B cell (primary cell): ENCODE data around the gene HYDIN. TPM values are rescaled to one million over a fixed set of nuclear protein-coding genes. Genes with fewer than 3 reads are reported as not detected.
"Not testable (repeated sequence)": the region's sequence is repeated elsewhere in the genome, so short reads cannot be mapped to it uniquely, and the experiment has no call there.

ENCODE experiments used
- ATAC-seq: fragments of 200-7000 bp; cut with Tn5 transposase; one replicate; pipeline ENCODE4 v1.10.0; 2021; ENCODE audit warnings: low read depth, mild to moderate bottlenecking, moderate number of reproducible peaks, moderate library complexity
- CTCF ChIA-PET: fragments of 350-600 bp; sonication (Branson Sonifier 250); formaldehyde crosslinking; loops from one replicate; lab custom pipeline; 2021; ENCODE audit warnings: antibody characterized with exemption, inconsistent platforms; lab: Charles Lee
- POLR2A ChIA-PET: fragments of 350-600 bp; sonication (Branson Sonifier 250); formaldehyde crosslinking; loops from one replicate; lab custom pipeline; 2021; ENCODE audit warnings: antibody characterized with exemption; lab: Charles Lee
- DNase-seq: peaks from one replicate; pipeline ENCODE4 v3.0.0; 2013
- H2AFZ ChIP-seq: 2 replicates; pipeline ENCODE4 v1.6.1; 2012; ENCODE audit warnings: mild to moderate bottlenecking, low read depth, low read length; ENCODE audit not compliant: insufficient read depth, poor library complexity, severe bottlenecking
- H3K27ac ChIP-seq, 2 donors: 1 replicate in 1 of 2; 2 replicates in 1 of 2; pipeline ENCODE4 v1.5.1; 2012 to 2013; ENCODE audit warnings: low read length in 2 of 2, mild to moderate bottlenecking in 2 of 2, moderate library complexity in 1 of 2
- H3K27me3 ChIP-seq, 4 experiments: fragments of 200-600 bp in 1 of 4; sonication (generic) in 1 of 4; replicated peaks in 1 of 4; 1 replicate in 2 of 4; 2 replicates in 2 of 4; pipeline versions ENCODE4 v1.6.1 to v1.7.0; 2013 to 2016; ENCODE audit warnings: low read length in 3 of 4, mild to moderate bottlenecking in 2 of 4, mixed read lengths in 1 of 4, moderate library complexity in 1 of 4; ENCODE audit not compliant: insufficient read depth in 4 of 4, control insufficient read depth in 3 of 4; ENCODE audit errors: control extremely low read depth in 1 of 4
- H3K36me3 ChIP-seq, 2 experiments: replicated peaks in 1 of 2; 1 replicate in 1 of 2; 2 replicates in 1 of 2; pipeline versions ENCODE4 v1.6.1 to v1.7.1; 2013; ENCODE audit warnings: low read length in 1 of 2; ENCODE audit not compliant: insufficient read depth in 2 of 2, control insufficient read depth in 1 of 2; ENCODE audit errors: control extremely low read depth in 1 of 2, extremely low read depth in 1 of 2
- H3K4me1 ChIP-seq, 2 donors: fragments of 200-600 bp in 1 of 2; sonication (generic) in 1 of 2; 1 replicate in 1 of 2; 2 replicates in 1 of 2; pipeline versions ENCODE4 v1.5.1 to v1.6.1; 2013 to 2017; ENCODE audit warnings: low read length in 2 of 2; ENCODE audit not compliant: control insufficient read depth in 2 of 2, insufficient read depth in 2 of 2
- H3K4me2 ChIP-seq: replicated peaks from 2 replicates; pipeline ENCODE3; 2012; ENCODE audit warnings: mild to moderate bottlenecking, low read depth, low read length; ENCODE audit not compliant: poor library complexity, severe bottlenecking
- H3K4me3 ChIP-seq, 5 experiments: fragments of 200-600 bp in 1 of 5; sonication (generic) in 1 of 5; 1 replicate in 3 of 5; 2 replicates in 2 of 5; pipeline versions ENCODE4 v1.5.1 to v1.7.0; 2011 to 2016; ENCODE audit warnings: low read length in 4 of 5, mild to moderate bottlenecking in 4 of 5, low read depth in 2 of 5, control low read depth in 1 of 5, moderate library complexity in 1 of 5; ENCODE audit not compliant: insufficient read depth in 1 of 5; ENCODE audit errors: control extremely low read depth in 1 of 5, extremely low read depth in 1 of 5
- H3K79me2 ChIP-seq: fragments of 200-600 bp; sonication (generic); one replicate; pipeline ENCODE4 v1.6.0; 2016; ENCODE audit warnings: low read length; ENCODE audit not compliant: control insufficient read depth, insufficient read depth
- H3K9ac ChIP-seq: fragments of 200-600 bp; sonication (generic); 2 replicates; pipeline ENCODE4 v1.6.1; 2017; ENCODE audit warnings: mild to moderate bottlenecking, low read length, moderate library complexity
- H3K9me3 ChIP-seq, 3 donors: one replicate each; pipeline versions ENCODE4 v1.6.1 to v1.7.1; 2013; ENCODE audit warnings: low read length in 2 of 3; ENCODE audit not compliant: control insufficient read depth in 2 of 3, insufficient read depth in 1 of 3; ENCODE audit errors: control extremely low read depth in 1 of 3
- H4K20me1 ChIP-seq: 2 replicates; pipeline ENCODE4 v1.6.0; 2012; ENCODE audit warnings: mild to moderate bottlenecking, low read length; ENCODE audit not compliant: insufficient read depth, control insufficient read depth, poor library complexity, severe bottlenecking
- H3K27ac Mint-ChIP-seq: one replicate; pipeline ENCODE4 v1.8.0; 2021; ENCODE audit warnings: mixed read lengths
- H3K27me3 Mint-ChIP-seq: one replicate; pipeline ENCODE4 v1.8.0; 2021; ENCODE audit warnings: mixed read lengths
- H3K4me1 Mint-ChIP-seq: one replicate; pipeline ENCODE4 v1.8.0; 2021; ENCODE audit warnings: mixed read lengths
- H3K4me3 Mint-ChIP-seq: one replicate; pipeline ENCODE4 v1.8.0; 2021; ENCODE audit warnings: mixed read lengths
- H3K9me3 Mint-ChIP-seq: one replicate; pipeline ENCODE4 v1.8.0; 2022; ENCODE audit warnings: mixed read lengths; ENCODE audit not compliant: insufficient read depth
- whole genome bisulfite sequencing: methylation state at CpG from one replicate; pipeline ENCODE4 v1.1.5; 2013; ENCODE audit warnings: missing lambda C conversion rate; ENCODE audit not compliant: insufficient coverage; 5-methylcytosine and 5-hydroxymethylcytosine counted together
- intact Hi-C: fragments of 100-400 bp; cut with micrococcal nuclease; formaldehyde crosslinking; loops from one replicate; pipeline ENCODE4 v1.10.0; 2022
- polyA plus RNA-seq: library from polyadenylated mRNA; depleted of rRNA; stranded (reverse); fragments of >200 nt; gene quantifications from 2 replicates; pipeline ENCODE4 v1.2.3, GENCODE V29; 2012
- total RNA-seq, 2 donors: library from RNA; stranded (reverse); fragments of 120-200 nt in 1 of 2; gene quantifications; 1 replicate in 1 of 2; 2 replicates in 1 of 2; pipeline versions ENCODE4 v1.2.3 to v1.2.4, GENCODE V29; 2013 to 2022

Gene HYDIN
- total and polyA plus RNA-seq, 2 donors (not counting 1 experiment from before 2014, with no cell fraction given): 0.10 TPM; not detected in 1

- H3K4me3 Mint-ChIP-seq, H3K9me3 Mint-ChIP-seq, ATAC-seq, intact Hi-C loops, H3K4me1 ChIP-seq, H3K27me3 ChIP-seq, DNase-seq, H3K27ac Mint-ChIP-seq, H3K4me3 ChIP-seq, H4K20me1 ChIP-seq, H3K27ac ChIP-seq, H3K36me3 ChIP-seq, H3K4me2 ChIP-seq, H3K79me2 ChIP-seq, H3K9me3 ChIP-seq, POLR2A ChIA-PET, CTCF ChIA-PET, H3K9ac ChIP-seq, H2AFZ ChIP-seq, H3K27me3 Mint-ChIP-seq, H3K4me1 Mint-ChIP-seq: not testable (repeated sequence)
- WGBS: no CpG with 5 or more reads among the region's 6 CpGs
Measured at GRCh38 chr16:70922164-70922563, 308.4 kb downstream of the HYDIN start.

GRCh38 chr16:70920661-70921060 is 309.9 kb downstream of the HYDIN start:
- H3K9ac ChIP-seq, H3K4me1 Mint-ChIP-seq, POLR2A ChIA-PET, H4K20me1 ChIP-seq, H3K27ac Mint-ChIP-seq, ATAC-seq, H3K4me3 ChIP-seq, H3K27me3 ChIP-seq, H3K4me3 Mint-ChIP-seq, H3K4me1 ChIP-seq, H3K27me3 Mint-ChIP-seq, intact Hi-C loops, H3K36me3 ChIP-seq, CTCF ChIA-PET, H3K4me2 ChIP-seq, DNase-seq, H3K27ac ChIP-seq, H2AFZ ChIP-seq, H3K9me3 Mint-ChIP-seq, H3K9me3 ChIP-seq, H3K79me2 ChIP-seq: not testable (repeated sequence)
- WGBS: 84% methylated on average over 13 of the region's 22 CpGs

- H3K4me3 ChIP-seq, H3K4me3 Mint-ChIP-seq, H3K9me3 Mint-ChIP-seq, H3K27me3 Mint-ChIP-seq, H3K36me3 ChIP-seq, H3K4me1 Mint-ChIP-seq, H3K79me2 ChIP-seq, H3K27ac Mint-ChIP-seq, H3K4me2 ChIP-seq, ATAC-seq, POLR2A ChIA-PET, H3K4me1 ChIP-seq, intact Hi-C loops, H3K9me3 ChIP-seq, H3K27me3 ChIP-seq, H3K9ac ChIP-seq, H2AFZ ChIP-seq, CTCF ChIA-PET, H4K20me1 ChIP-seq, H3K27ac ChIP-seq, DNase-seq: not testable (repeated sequence)
- WGBS: no CpG with 5 or more reads among the region's 1 CpG
Measured at GRCh38 chr16:70888208-70888607, 342.3 kb downstream of the HYDIN start.

GRCh38 chr16:70884652-70885051 is 345.9 kb downstream of the HYDIN start:
- H3K4me3 ChIP-seq, H3K27ac ChIP-seq, H3K9me3 Mint-ChIP-seq, intact Hi-C loops, H3K27me3 ChIP-seq, H3K27me3 Mint-ChIP-seq, H3K9me3 ChIP-seq, H3K4me3 Mint-ChIP-seq, H3K4me2 ChIP-seq, H3K27ac Mint-ChIP-seq, H3K4me1 ChIP-seq, H3K79me2 ChIP-seq, H2AFZ ChIP-seq, CTCF ChIA-PET, DNase-seq, H4K20me1 ChIP-seq, H3K4me1 Mint-ChIP-seq, H3K36me3 ChIP-seq, ATAC-seq, H3K9ac ChIP-seq: not testable (repeated sequence)
- POLR2A ChIA-PET: interaction anchor here (0.6 kb wide), 1 partner anchor 380 kb away, joined by 7 read pairs; no protein-coding TSS in a partner anchor
- no CpG with 5 or more reads among the region's 4 CpGs for WGBS
